CD4-positive, CD25-positive, alpha-beta regulatory T cell (primary cell): Measurements from ENCODE around the gene IL7R. TPM values are rescaled to one million over a fixed set of nuclear protein-coding genes. Genes with fewer than 3 reads are reported as not detected.

Experiments
- ATAC-seq, 2 donors: fragments of 150-1000 bp; cut with Tn5 transposase; one replicate each; pipeline ENCODE4 v1.10.0; 2021; ENCODE audit warnings: low read depth in 2 of 2, moderate number of reproducible peaks in 2 of 2, moderate library complexity in 1 of 2
- DNase-seq, 3 donors: peaks; one replicate each; pipeline versions ENCODE4 v3.0.0 to v3.0.0-alpha.2; 2012 to 2022; ENCODE audit warnings: mixed read lengths in 1 of 3
- H3K27ac ChIP-seq: one replicate; pipeline ENCODE4 v1.7.0; 2013; ENCODE audit warnings: mild to moderate bottlenecking, low read length; ENCODE audit not compliant: insufficient read depth, poor library complexity, severe bottlenecking
- H3K27me3 ChIP-seq: one replicate; pipeline ENCODE4 v1.7.0; 2013; ENCODE audit warnings: low read length; ENCODE audit not compliant: control insufficient read depth, insufficient read depth
- H3K36me3 ChIP-seq: one replicate; pipeline ENCODE4 v1.7.0; 2013; ENCODE audit warnings: mild to moderate bottlenecking, low read length, moderate library complexity; ENCODE audit not compliant: control insufficient read depth, insufficient read depth
- H3K4me1 ChIP-seq: 2 replicates; pipeline ENCODE4 v1.7.0; 2013; ENCODE audit warnings: mild to moderate bottlenecking, low read length; ENCODE audit not compliant: insufficient read depth, control insufficient read depth, poor library complexity, severe bottlenecking
- H3K4me3 ChIP-seq: one replicate; pipeline ENCODE4 v1.7.0; 2013; ENCODE audit warnings: low read depth, mild to moderate bottlenecking, low read length, moderate library complexity
- H3K9me3 ChIP-seq, 2 experiments: 1 replicate in 1 of 2; 2 replicates in 1 of 2; pipeline ENCODE4 v1.7.0; 2013; ENCODE audit warnings: low read length in 2 of 2, mild to moderate bottlenecking in 1 of 2, moderate library complexity in 1 of 2; ENCODE audit not compliant: control insufficient read depth in 2 of 2
- H3K27ac Mint-ChIP-seq, 3 donors: one replicate each; pipeline ENCODE4 v1.8.0; 2020 to 2022; ENCODE audit warnings: mild to moderate bottlenecking in 3 of 3, mixed read lengths in 3 of 3, moderate library complexity in 2 of 3
- H3K27me3 Mint-ChIP-seq: one replicate; pipeline ENCODE4 v1.8.0; 2022; ENCODE audit warnings: mild to moderate bottlenecking, mixed read lengths
- H3K36me3 Mint-ChIP-seq: one replicate; pipeline ENCODE4 v1.8.0; 2020; ENCODE audit warnings: mixed read lengths
- H3K4me1 Mint-ChIP-seq, 4 donors: one replicate each; pipeline ENCODE4 v1.8.0; 2020 to 2022; ENCODE audit warnings: mixed read lengths in 4 of 4, mild to moderate bottlenecking in 1 of 4
- H3K4me3 Mint-ChIP-seq, 4 donors: one replicate each; pipeline ENCODE4 v1.8.0; 2020 to 2022; ENCODE audit warnings: mild to moderate bottlenecking in 4 of 4, mixed read lengths in 4 of 4, moderate library complexity in 3 of 4
- H3K9me3 Mint-ChIP-seq, 7 donors: one replicate each; pipeline ENCODE4 v1.8.0; 2020 to 2022; ENCODE audit warnings: mixed read lengths in 7 of 7, mild to moderate bottlenecking in 3 of 7, moderate library complexity in 2 of 7
- polyA plus RNA-seq, 4 donors: library from polyadenylated mRNA; unstranded; fragments of 300-500 nt; fragmentation: Illumina TruSeq; gene quantifications; one replicate each; pipeline ENCODE4 v1.2.3, GENCODE V29; 2021
- total RNA-seq: library from RNA; stranded (reverse); gene quantifications from one replicate; pipeline ENCODE4 v1.2.3, GENCODE V29; 2022

IL7R gene
- total RNA-seq (394 TPM), polyA plus RNA-seq (100 to 1,000 TPM; 110 to 311 (median 212) TPM)

- Histone ChIP-seq H3K4me1 (peaks cover 69% of the 10 kb centered on the region), H3K9me3 (no peaks in the 10 kb centered on the region), H3K27me3 (no peaks in the 10 kb centered on the region), H3K4me3 (peak within 1 kb of the TSS; percentile 100), H3K27ac (peak within 1 kb of the TSS; percentile 98), H3K36me3 (peaks cover 26% of the 10 kb centered on the region)
- Mint-ChIP-seq H3K9me3 (peaks cover 0 to 2% (median 0%) of the 10 kb centered on the region in 7 donors), H3K36me3 (peaks cover 36% of the 10 kb centered on the region), H3K27me3 (peaks cover 4% of the 10 kb centered on the region), H3K27ac (peak within 1 kb of the TSS; percentile 100), H3K4me3 (peak within 1 kb of the TSS; percentile 77 to 94 (median 94)), H3K4me1 (peaks cover 26 to 74% (median 50%) of the 10 kb centered on the region in 4 donors)
- ATAC-seq, result peak; percentile 36 to 43
- peak in 2 of 3 donors; percentile 76 to 77 for DNase-seq
These were observed at the start of gene IL7R for GRCh38 chr5:35856765-35857351. Gene IL7R, plus strand, starts transcription at chr5:35856891. Its CDS starts 87 bp downstream, at chr5:35856978.

- peak; percentile 21 to 39 for ATAC-seq
- H3K27ac ChIP-seq, result peak overlapping the region; percentile 1
- peak overlapping the region in 3 of 4 donors; percentile 32 to 52 (median 33) for H3K4me3 Mint-ChIP-seq
- H3K4me1 Mint-ChIP-seq, result peaks cover 5 to 32% (median 14%) of the 10 kb centered on the region in 4 donors
- DNase-seq, result no peak
- H3K9me3 ChIP-seq, result no peaks in the 10 kb centered on the region
- H3K9me3 Mint-ChIP-seq, result no peaks in the 10 kb centered on the region
- peak overlapping the region in 2 of 3 donors; percentile 81 to 93 for H3K27ac Mint-ChIP-seq
- no peaks in the 10 kb centered on the region for H3K36me3 Mint-ChIP-seq
- H3K4me3 ChIP-seq, result peak overlapping the region; percentile 15
- no peaks in the 10 kb centered on the region for H3K27me3 Mint-ChIP-seq
- H3K36me3 ChIP-seq, result no peaks in the 10 kb centered on the region
- H3K27me3 ChIP-seq, result no peaks in the 10 kb centered on the region
- H3K4me1 ChIP-seq, result peaks cover 19% of the 10 kb centered on the region
These were observed 46.1 kb upstream of the IL7R start for GRCh38 chr5:35810601-35811000.

GRCh38 chr5:35811108-35811741 is 45.5 kb upstream of the IL7R start:
- Histone ChIP-seq H3K4me3 (peak overlapping the region; percentile 38), H3K27me3 (no peaks in the 10 kb centered on the region), H3K27ac (no peak overlapping the region), H3K9me3 (no peaks in the 10 kb centered on the region), H3K36me3 (no peaks in the 10 kb centered on the region), H3K4me1 (peaks cover 24% of the 10 kb centered on the region)
- DNase-seq, result peak in 2 of 3 donors; percentile 59 to 74
- H3K4me1 Mint-ChIP-seq, result peaks cover 5 to 32% (median 14%) of the 10 kb centered on the region in 4 donors
- H3K4me3 Mint-ChIP-seq, result peak overlapping the region; percentile 12 to 62 (median 47)
- H3K27ac Mint-ChIP-seq, result peak overlapping the region in 2 of 3 donors; percentile 76 to 81
- H3K9me3 Mint-ChIP-seq, result no peaks in the 10 kb centered on the region
- no peaks in the 10 kb centered on the region for H3K27me3 Mint-ChIP-seq
- ATAC-seq, result peak; percentile 60 to 66
- H3K36me3 Mint-ChIP-seq, result no peaks in the 10 kb centered on the region

- Mint-ChIP-seq H3K27me3 (no peaks in the 10 kb centered on the region), H3K4me3 (no peak overlapping the region), H3K27ac (no peak overlapping the region), H3K9me3 (no peaks in the 10 kb centered on the region), H3K4me1 (peaks cover 5 to 30% (median 14%) of the 10 kb centered on the region in 4 donors), H3K36me3 (no peaks in the 10 kb centered on the region)
- Histone ChIP-seq H3K27ac (no peak overlapping the region), H3K36me3 (no peaks in the 10 kb centered on the region), H3K4me1 (peaks cover 41% of the 10 kb centered on the region), H3K9me3 (no peaks in the 10 kb centered on the region), H3K27me3 (no peaks in the 10 kb centered on the region), H3K4me3 (no peak overlapping the region)
- ATAC-seq (no peak), DNase-seq (no peak)
These were observed 43.2 kb upstream of the IL7R start for GRCh38 chr5:35813521-35813920.

- Histone ChIP-seq H3K4me1 (peaks cover 44% of the 10 kb centered on the region), H3K4me3 (no peak overlapping the region), H3K9me3 (no peaks in the 10 kb centered on the region), H3K27me3 (no peaks in the 10 kb centered on the region), H3K36me3 (no peaks in the 10 kb centered on the region), H3K27ac (no peak overlapping the region)
- H3K27me3 Mint-ChIP-seq, result no peaks in the 10 kb centered on the region
- peaks cover 0 to 3% (median 0%) of the 10 kb centered on the region in 7 donors for H3K9me3 Mint-ChIP-seq
- H3K27ac Mint-ChIP-seq, result no peak overlapping the region
- no peak for ATAC-seq
- H3K4me1 Mint-ChIP-seq, result peaks cover 12 to 33% (median 21%) of the 10 kb centered on the region in 4 donors
- H3K36me3 Mint-ChIP-seq, result no peaks in the 10 kb centered on the region
- DNase-seq, result peak in 2 of 3 donors; percentile 31 to 42
- H3K4me3 Mint-ChIP-seq, result no peak overlapping the region
These were observed 41.4 kb upstream of the IL7R start for GRCh38 chr5:35815089-35815936.

DNA sequence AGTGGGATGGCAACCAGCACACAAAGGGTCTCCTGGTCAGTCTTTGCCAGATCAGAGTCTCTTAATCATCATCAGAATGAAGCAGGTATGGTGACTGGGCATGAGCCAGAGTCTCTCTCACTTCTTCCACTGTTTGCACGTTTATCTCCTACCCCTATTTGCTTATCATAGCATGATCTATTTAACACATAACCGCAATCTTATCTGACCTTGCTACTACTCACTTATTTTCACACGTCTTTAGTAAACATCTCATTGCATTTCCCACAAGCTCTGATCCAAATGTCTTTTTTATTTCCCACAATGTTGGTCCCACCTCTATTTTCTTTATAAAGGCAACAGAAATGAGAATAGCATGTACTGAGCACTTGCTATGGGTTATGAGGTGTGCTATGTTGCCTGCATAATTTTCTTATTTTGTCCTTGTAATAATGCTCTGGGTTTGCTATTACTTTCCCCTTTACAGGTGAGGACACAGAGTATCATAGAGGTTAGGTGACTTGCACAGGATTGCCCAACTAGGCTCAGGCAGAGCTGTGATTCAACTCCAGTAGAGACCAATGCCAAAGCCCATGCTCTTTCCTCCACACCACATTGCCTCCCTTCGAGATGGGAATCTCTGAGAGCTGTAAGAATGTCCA is 39.7 kb upstream of the IL7R start:
- Mint-ChIP-seq H3K27me3 (no peaks in the 10 kb centered on the region), H3K4me1 (peaks cover 9 to 31% (median 17%) of the 10 kb centered on the region in 4 donors), H3K27ac (no peak overlapping the region), H3K36me3 (no peaks in the 10 kb centered on the region), H3K4me3 (no peak overlapping the region), H3K9me3 (peaks cover 0 to 3% (median 0%) of the 10 kb centered on the region in 7 donors)
- H3K27ac ChIP-seq, result no peak overlapping the region
- H3K4me1 ChIP-seq, result peaks cover 27% of the 10 kb centered on the region
- no peaks in the 10 kb centered on the region for H3K27me3 ChIP-seq
- DNase-seq, result no peak
- no peak for ATAC-seq
- H3K36me3 ChIP-seq, result no peaks in the 10 kb centered on the region
- peak overlapping the region; percentile 42 for H3K4me3 ChIP-seq
- no peaks in the 10 kb centered on the region for H3K9me3 ChIP-seq

GRCh38 chr5:35819026-35819425 is 37.7 kb upstream of the IL7R start:
- peak overlapping the region in 2 of 3 donors; percentile 0 to 48 for H3K27ac Mint-ChIP-seq
- no peak overlapping the region for H3K27ac ChIP-seq

More at GRCh38 chr5:35819026-35819425, 37.7 kb upstream of the IL7R start:
- ATAC-seq (no peak), DNase-seq (no peak)
- peaks cover 32% of the 10 kb centered on the region for H3K4me1 ChIP-seq
- peaks cover 0 to 3% (median 0%) of the 10 kb centered on the region in 7 donors for H3K9me3 Mint-ChIP-seq
- H3K36me3 Mint-ChIP-seq, result no peaks in the 10 kb centered on the region
- no peak overlapping the region for H3K4me3 Mint-ChIP-seq
- no peak overlapping the region for H3K4me3 ChIP-seq
- H3K4me1 Mint-ChIP-seq, result peaks cover 13 to 49% (median 26%) of the 10 kb centered on the region in 4 donors
- H3K36me3 ChIP-seq, result no peaks in the 10 kb centered on the region
- H3K9me3 ChIP-seq, result no peaks in the 10 kb centered on the region
- H3K27me3 Mint-ChIP-seq, result no peaks in the 10 kb centered on the region
- no peaks in the 10 kb centered on the region for H3K27me3 ChIP-seq
